ENCODE data around the gene OAS1. TPM values are rescaled to one million over a fixed set of nuclear protein-coding genes. Genes with fewer than 3 reads are reported as not detected.

OAS1 gene
- total RNA-seq, 1 donor from 2014 or later: 132 TPM

DNA sequence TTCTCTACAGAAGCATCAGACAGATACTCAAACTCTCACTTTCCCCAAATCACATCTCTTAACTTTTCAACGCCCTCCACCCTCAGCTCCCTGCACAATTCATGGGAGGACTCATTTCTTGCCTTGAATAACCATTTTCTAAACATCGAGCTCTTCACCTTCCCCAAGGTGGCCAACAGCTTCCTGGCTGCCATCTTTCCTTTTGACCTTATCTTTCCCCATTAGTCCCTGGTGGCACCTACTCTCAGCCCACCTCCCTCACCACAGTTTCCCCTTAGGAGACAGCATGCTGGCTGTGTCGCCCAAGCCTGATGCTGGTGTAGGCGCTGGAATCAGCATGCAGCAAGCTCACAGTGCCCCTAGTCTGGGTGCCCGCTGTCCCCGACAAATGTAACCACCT lies 8.4 kb upstream of the OAS1 start:
- no peak overlapping the region for H3K9ac ChIP-seq (ENCODE audit: low read length)
- FAIRE-seq (no peak), DNase-seq (ENCODE audit: low read depth) (no peak)
- Mint-ChIP-seq H3K27ac (ENCODE audit: unreplicated experiment) (no peak overlapping the region), H3K4me1 (ENCODE audit: low read depth, unreplicated experiment) (peaks cover 2% of the 10 kb centered on the region), H3K4me3 (ENCODE audit: unreplicated experiment) (no peak overlapping the region), H3K27me3 (ENCODE audit: low read depth, unreplicated experiment) (peaks cover 30% of the 10 kb centered on the region), H3K36me3 (ENCODE audit: low read depth, unreplicated experiment) (no peaks in the 10 kb centered on the region), H3K9me3 (ENCODE audit: unreplicated experiment) (no peaks in the 10 kb centered on the region)
- no peak overlapping the region for H3K27ac ChIP-seq (ENCODE audit: low read depth, low read length)
- no peaks in the 10 kb centered on the region for H3K4me1 ChIP-seq (ENCODE audit: insufficient read depth, low read length)
- H4K20me1 ChIP-seq (ENCODE audit: insufficient read depth, low read length): no peaks in the 10 kb centered on the region
- H3K79me2 ChIP-seq (ENCODE audit: insufficient read depth, low read length): no peaks in the 10 kb centered on the region
- H2AFZ ChIP-seq (ENCODE audit: low read depth, low read length): no peak overlapping the region
- no peak overlapping the region for H3K4me2 ChIP-seq (ENCODE audit: low read length)
- H3K27me3 ChIP-seq (ENCODE audit: insufficient read depth, low read length): no peaks in the 10 kb centered on the region
- H3K9me3 ChIP-seq (ENCODE audit: insufficient read depth, low read depth, low read length): no peaks in the 10 kb centered on the region
- no peak for TF ChIP-seq EZH2 (IDR thresholded peaks at IDR 0.05; ENCODE audit: insufficient read depth, low read length)
- TF ChIP-seq, protein P1, sequence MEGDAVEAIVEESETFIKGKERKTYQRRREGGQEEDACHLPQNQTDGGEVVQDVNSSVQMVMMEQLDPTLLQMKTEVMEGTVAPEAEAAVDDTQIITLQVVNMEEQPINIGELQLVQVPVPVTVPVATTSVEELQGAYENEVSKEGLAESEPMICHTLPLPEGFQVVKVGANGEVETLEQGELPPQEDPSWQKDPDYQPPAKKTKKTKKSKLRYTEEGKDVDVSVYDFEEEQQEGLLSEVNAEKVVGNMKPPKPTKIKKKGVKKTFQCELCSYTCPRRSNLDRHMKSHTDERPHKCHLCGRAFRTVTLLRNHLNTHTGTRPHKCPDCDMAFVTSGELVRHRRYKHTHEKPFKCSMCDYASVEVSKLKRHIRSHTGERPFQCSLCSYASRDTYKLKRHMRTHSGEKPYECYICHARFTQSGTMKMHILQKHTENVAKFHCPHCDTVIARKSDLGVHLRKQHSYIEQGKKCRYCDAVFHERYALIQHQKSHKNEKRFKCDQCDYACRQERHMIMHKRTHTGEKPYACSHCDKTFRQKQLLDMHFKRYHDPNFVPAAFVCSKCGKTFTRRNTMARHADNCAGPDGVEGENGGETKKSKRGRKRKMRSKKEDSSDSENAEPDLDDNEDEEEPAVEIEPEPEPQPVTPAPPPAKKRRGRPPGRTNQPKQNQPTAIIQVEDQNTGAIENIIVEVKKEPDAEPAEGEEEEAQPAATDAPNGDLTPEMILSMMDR (IDR thresholded peaks at IDR 0.05; ENCODE audit: insufficient read depth, low read depth, low read length): no peak
- no peaks in the 10 kb centered on the region for H3K36me3 ChIP-seq (ENCODE audit: insufficient read depth, low read length)
- H3K4me3 ChIP-seq (ENCODE audit: insufficient read depth, low read depth, low read length): no peak overlapping the region

DNA sequence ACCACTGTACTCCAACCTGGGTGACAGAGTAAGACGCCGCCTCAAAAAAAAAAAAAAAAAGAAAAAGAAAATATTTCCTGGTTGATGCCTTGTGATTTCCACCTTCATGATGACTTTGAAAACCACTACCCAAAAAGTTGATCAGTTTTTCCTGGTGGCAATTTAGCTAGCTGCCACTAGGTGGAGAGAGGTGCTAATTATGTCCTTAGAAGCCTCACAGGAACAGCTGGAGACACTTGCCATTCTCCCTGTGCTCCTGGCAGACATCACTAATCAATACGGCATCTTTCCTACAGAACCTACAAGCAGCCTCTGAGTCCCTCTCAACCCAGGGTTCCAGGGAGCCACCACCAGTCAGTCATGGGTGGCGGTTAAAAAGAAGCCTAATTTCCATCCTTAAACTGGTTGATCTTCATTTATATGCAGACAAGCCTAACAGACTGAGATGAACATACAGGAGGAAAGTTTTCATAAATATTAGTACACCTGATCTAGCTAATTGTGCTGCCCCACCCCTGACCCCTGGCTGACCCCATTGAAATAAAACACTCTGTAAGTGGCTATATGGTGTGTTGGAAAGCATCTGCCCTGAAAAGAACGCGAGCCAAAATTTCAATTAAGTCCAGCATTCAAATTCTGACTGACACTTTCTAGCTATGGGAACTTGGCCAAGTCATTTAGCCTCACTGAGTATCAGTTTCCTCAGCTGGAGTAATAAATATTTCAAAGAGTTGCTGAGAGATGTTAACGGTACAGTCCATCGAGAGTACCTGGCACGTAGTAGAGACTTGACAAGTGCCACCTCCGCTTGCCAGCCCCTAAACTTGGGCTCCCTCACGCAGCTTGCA lies 6.2 kb upstream of the OAS1 start:
- no peaks in the 10 kb centered on the region for H3K4me1 ChIP-seq (ENCODE audit: insufficient read depth, low read length)
- no peak for FAIRE-seq
- H4K20me1 ChIP-seq (ENCODE audit: insufficient read depth, low read length): no peaks in the 10 kb centered on the region
- H3K27me3 ChIP-seq (ENCODE audit: insufficient read depth, low read length): no peaks in the 10 kb centered on the region
- Mint-ChIP-seq H3K27me3 (ENCODE audit: low read depth, unreplicated experiment) (peaks cover 32% of the 10 kb centered on the region), H3K4me1 (ENCODE audit: low read depth, unreplicated experiment) (peaks cover 4% of the 10 kb centered on the region), H3K9me3 (ENCODE audit: unreplicated experiment) (no peaks in the 10 kb centered on the region), H3K36me3 (ENCODE audit: low read depth, unreplicated experiment) (no peaks in the 10 kb centered on the region), H3K27ac (ENCODE audit: unreplicated experiment) (no peak overlapping the region), H3K4me3 (ENCODE audit: unreplicated experiment) (no peak overlapping the region)
- peak; percentile 4 for DNase-seq (ENCODE audit: low read depth)
- TF ChIP-seq EZH2 (IDR thresholded peaks at IDR 0.05; ENCODE audit: insufficient read depth, low read length): no peak
- TF ChIP-seq, protein P1 (IDR thresholded peaks at IDR 0.05; ENCODE audit: insufficient read depth, low read depth, low read length): peak; percentile 74
- H3K9ac ChIP-seq (ENCODE audit: low read length): no peak overlapping the region
- no peaks in the 10 kb centered on the region for H3K9me3 ChIP-seq (ENCODE audit: insufficient read depth, low read depth, low read length)
- H3K27ac ChIP-seq (ENCODE audit: low read depth, low read length): no peak overlapping the region
- no peak overlapping the region for H3K4me2 ChIP-seq (ENCODE audit: low read length)
- H3K79me2 ChIP-seq (ENCODE audit: insufficient read depth, low read length): no peaks in the 10 kb centered on the region
- H3K36me3 ChIP-seq (ENCODE audit: insufficient read depth, low read length): no peaks in the 10 kb centered on the region
- no peak overlapping the region for H3K4me3 ChIP-seq (ENCODE audit: insufficient read depth, low read depth, low read length)
- no peak overlapping the region for H2AFZ ChIP-seq (ENCODE audit: low read depth, low read length)

DNA sequence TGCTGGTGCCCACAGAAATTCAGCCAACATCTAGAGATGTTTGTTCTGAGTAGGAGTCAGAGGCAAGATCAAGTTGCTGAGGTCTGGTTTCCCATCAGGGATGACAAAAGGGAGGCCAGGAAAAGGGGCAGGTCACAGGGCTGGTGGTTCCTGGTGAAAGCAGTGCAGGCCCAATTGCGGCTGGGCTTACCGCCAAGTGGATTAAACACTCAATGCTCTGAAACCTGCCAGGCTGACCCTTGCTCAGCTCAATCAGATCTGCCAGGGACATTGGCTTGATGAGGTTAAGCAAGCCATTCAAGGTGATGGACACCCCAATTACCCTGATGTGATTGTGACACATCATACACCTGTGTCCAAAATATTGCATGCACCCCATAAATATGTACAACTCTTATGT lies 5.5 kb upstream of the OAS1 start:
- H4K20me1 ChIP-seq (ENCODE audit: insufficient read depth, low read length): no peaks in the 10 kb centered on the region
- FAIRE-seq (no peak), DNase-seq (ENCODE audit: low read depth) (no peak)
- H3K9me3 ChIP-seq (ENCODE audit: insufficient read depth, low read depth, low read length): no peaks in the 10 kb centered on the region
- H3K9me3 Mint-ChIP-seq (ENCODE audit: unreplicated experiment): no peaks in the 10 kb centered on the region
- H3K27me3 ChIP-seq (ENCODE audit: insufficient read depth, low read length): no peaks in the 10 kb centered on the region
- H3K27ac Mint-ChIP-seq (ENCODE audit: unreplicated experiment): no peak overlapping the region
- H3K27me3 Mint-ChIP-seq (ENCODE audit: low read depth, unreplicated experiment): peaks cover 27% of the 10 kb centered on the region
- H3K4me2 ChIP-seq (ENCODE audit: low read length): no peak overlapping the region
- H3K4me1 Mint-ChIP-seq (ENCODE audit: low read depth, unreplicated experiment): peaks cover 4% of the 10 kb centered on the region
- no peak overlapping the region for H3K9ac ChIP-seq (ENCODE audit: low read length)
- no peak overlapping the region for H3K4me3 ChIP-seq (ENCODE audit: insufficient read depth, low read depth, low read length)
- no peaks in the 10 kb centered on the region for H3K36me3 ChIP-seq (ENCODE audit: insufficient read depth, low read length)
- no peaks in the 10 kb centered on the region for H3K4me1 ChIP-seq (ENCODE audit: insufficient read depth, low read length)
- H3K27ac ChIP-seq (ENCODE audit: low read depth, low read length): no peak overlapping the region
- no peaks in the 10 kb centered on the region for H3K36me3 Mint-ChIP-seq (ENCODE audit: low read depth, unreplicated experiment)
- TF ChIP-seq, protein P1 (IDR thresholded peaks at IDR 0.05; ENCODE audit: insufficient read depth, low read depth, low read length): no peak
- TF ChIP-seq EZH2 (IDR thresholded peaks at IDR 0.05; ENCODE audit: insufficient read depth, low read length): no peak
- no peak overlapping the region for H3K4me3 Mint-ChIP-seq (ENCODE audit: unreplicated experiment)
- H3K79me2 ChIP-seq (ENCODE audit: insufficient read depth, low read length): no peaks in the 10 kb centered on the region
- no peak overlapping the region for H2AFZ ChIP-seq (ENCODE audit: low read depth, low read length)
